Thymus (tissue), 11 donors: Measurements from ENCODE around the gene IHH. TPM values are rescaled to one million over a fixed set of nuclear protein-coding genes. Genes with fewer than 3 reads are reported as not detected.

Experiments used
- DNase-seq, 9 donors: peaks; one replicate each; pipeline ENCODE4 v3.0.0-alpha.2; 2013; ENCODE audit warnings: low spot score in 9 of 9, low read depth in 6 of 9, missing footprints in 1 of 9
- H3K27ac ChIP-seq, 2 donors: one replicate each; pipeline ENCODE4 v1.5.1; 2013; ENCODE audit warnings: control low read depth in 1 of 2, low read depth in 1 of 2, low read length in 1 of 2, mild to moderate bottlenecking in 1 of 2, moderate library complexity in 1 of 2
- H3K27me3 ChIP-seq, 2 donors: one replicate each; pipeline ENCODE4 v1.5.1; 2013; ENCODE audit warnings: low read length in 1 of 2; ENCODE audit not compliant: control insufficient read depth in 2 of 2, insufficient read depth in 1 of 2
- H3K36me3 ChIP-seq, 2 donors: one replicate each; pipeline ENCODE4 v1.5.1; 2013; ENCODE audit warnings: low read length in 1 of 2, mild to moderate bottlenecking in 1 of 2, moderate library complexity in 1 of 2; ENCODE audit not compliant: control insufficient read depth in 2 of 2, insufficient read depth in 2 of 2
- H3K4me1 ChIP-seq, 2 donors: one replicate each; pipeline ENCODE4 v1.5.1; 2013; ENCODE audit warnings: low read length in 2 of 2; ENCODE audit not compliant: control insufficient read depth in 2 of 2, insufficient read depth in 2 of 2
- H3K4me3 ChIP-seq, 2 donors: one replicate each; pipeline ENCODE4 v1.5.1; 2013; ENCODE audit warnings: low read length in 2 of 2, control low read depth in 1 of 2, mild to moderate bottlenecking in 1 of 2
- H3K9me3 ChIP-seq, 2 donors: one replicate each; pipeline ENCODE4 v1.5.1; 2013; ENCODE audit warnings: low read length in 1 of 2, mild to moderate bottlenecking in 1 of 2; ENCODE audit not compliant: control insufficient read depth in 2 of 2, insufficient read depth in 1 of 2
- WGBS: extraction: QIAGEN DNeasy Blood & Tissue Kit; methylation state at CpG from one replicate; pipeline ENCODE4 v1.1.7; 2013; 5-methylcytosine and 5-hydroxymethylcytosine counted together
- polyA plus RNA-seq: library from polyadenylated mRNA; stranded (reverse); fragments of 200-250 nt; gene quantifications from one replicate; pipeline ENCODE4 v1.2.3, GENCODE V29; 2013
- total RNA-seq: library from RNA; stranded (reverse); fragments of 120-200 nt; gene quantifications from one replicate; pipeline ENCODE4 v1.2.4, GENCODE V29; 2013
- donor health status: healthy.

The IHH gene
- total and polyA plus RNA-seq, 2 donors, result 0.05 to 0.18 TPM

DNA sequence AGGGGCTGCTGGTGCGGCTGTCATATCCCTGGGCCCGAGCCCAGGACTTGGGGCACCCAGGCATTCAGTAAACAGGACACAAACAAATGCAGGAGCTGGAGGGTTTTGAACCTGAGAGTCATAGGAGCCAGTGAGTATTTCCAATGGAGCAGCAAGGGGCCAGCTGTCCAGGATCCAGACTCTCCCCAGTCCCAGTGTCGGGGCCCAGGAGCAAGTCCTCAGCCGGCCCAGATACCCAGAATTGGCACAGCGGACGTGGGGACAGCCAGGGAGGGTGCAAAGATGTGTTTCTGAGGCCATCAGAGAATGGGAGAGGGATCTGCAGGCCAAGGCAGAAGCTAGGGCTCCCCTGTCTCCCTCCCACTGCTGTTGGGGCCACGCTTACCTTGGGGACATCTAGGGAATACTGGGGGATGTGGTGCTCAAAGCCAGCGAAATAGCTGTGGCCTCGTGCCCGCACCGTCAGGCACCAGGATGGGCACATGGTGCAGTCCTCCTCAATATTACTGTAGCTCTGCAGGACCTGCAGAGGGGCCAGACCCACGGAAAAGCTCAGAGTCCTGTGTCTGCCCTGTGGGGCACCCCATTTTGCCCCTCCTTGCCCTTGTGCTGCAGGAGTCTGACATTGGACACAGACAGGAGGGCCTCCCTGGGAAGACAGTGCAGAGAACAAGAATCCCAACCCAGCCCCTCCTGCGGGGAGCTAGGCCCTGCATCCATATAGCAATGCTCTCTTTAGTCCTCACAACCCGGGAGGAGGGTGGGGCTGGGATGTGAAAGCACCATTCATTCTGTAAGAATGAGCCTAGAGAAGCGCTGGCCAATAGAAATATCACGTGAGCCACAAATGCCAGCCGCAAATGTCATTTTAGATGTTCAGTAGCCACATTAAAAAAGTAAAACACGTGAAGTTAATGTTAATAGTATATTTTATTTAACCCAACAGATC lies 34.8 kb downstream of the IHH start:
- WGBS, result 91% methylated on average over 18 of the region's 18 CpGs
- no peaks in the 10 kb centered on the region for H3K36me3 ChIP-seq
- no peak overlapping the region for H3K27ac ChIP-seq
- DNase-seq, result no peak
- peaks cover 0 to 39% of the 10 kb centered on the region in 2 donors for H3K27me3 ChIP-seq
- H3K4me3 ChIP-seq, result no peak overlapping the region
- H3K9me3 ChIP-seq, result no peaks in the 10 kb centered on the region
- no peaks in the 10 kb centered on the region for H3K4me1 ChIP-seq

DNA sequence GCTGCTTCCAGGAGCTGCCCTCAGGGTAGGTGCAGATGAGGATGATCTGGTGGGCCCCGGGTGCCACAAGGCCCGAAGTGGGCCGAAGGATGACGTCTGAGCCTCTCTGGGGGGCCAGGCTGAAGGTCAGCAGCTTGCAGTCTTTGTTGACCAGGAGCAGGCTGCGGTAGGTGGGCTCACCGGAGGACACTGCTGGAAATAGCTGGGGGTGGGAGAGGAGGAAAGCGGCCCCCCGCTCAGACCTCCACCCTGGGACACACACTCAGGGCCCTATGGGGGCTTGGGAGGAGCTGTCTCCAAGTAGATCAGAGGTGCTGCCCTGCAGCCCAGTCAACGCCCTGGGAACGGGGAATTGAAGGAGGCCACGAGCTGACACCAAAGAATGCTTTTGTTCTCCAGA lies 36.7 kb downstream of the IHH start:
- H3K27me3 ChIP-seq, result peaks cover 0 to 40% of the 10 kb centered on the region in 2 donors
- no peak for DNase-seq
- H3K4me3 ChIP-seq, result no peak overlapping the region
- no peaks in the 10 kb centered on the region for H3K9me3 ChIP-seq
- 92% methylated on average over 11 of the region's 11 CpGs for WGBS
- H3K36me3 ChIP-seq, result no peaks in the 10 kb centered on the region
- H3K4me1 ChIP-seq, result no peaks in the 10 kb centered on the region
- H3K27ac ChIP-seq, result no peak overlapping the region

DNA sequence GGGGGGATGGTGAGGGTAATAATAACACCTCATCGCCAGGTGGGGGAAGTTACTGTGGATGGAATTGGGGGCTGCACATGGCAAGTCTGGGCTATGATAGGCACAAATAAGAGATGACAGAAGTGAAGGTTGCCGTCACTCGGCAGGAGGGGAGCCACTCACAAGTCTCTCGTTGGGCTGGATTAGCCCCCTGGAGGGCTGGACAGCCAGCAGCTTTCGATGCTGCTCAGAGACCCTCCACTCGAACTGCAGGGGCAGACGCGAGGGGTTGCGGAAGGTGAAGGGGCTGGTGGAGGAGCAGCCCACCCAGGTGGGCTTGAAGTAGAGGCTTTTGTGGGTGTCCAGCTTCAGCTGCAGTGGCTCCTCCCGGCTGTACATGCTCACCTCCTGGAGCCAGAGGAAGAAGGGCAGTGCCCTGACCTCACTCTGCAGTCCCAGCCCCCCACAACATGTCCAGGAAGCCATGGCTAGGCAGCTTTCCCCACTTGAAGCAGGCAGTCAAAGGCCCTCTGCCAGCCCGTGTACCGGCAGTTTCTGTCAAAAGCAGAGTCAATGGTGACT lies 37.6 kb downstream of the IHH start:
- H3K4me1 ChIP-seq, result no peaks in the 10 kb centered on the region
- no peaks in the 10 kb centered on the region for H3K36me3 ChIP-seq
- H3K4me3 ChIP-seq, result no peak overlapping the region
- H3K27ac ChIP-seq, result no peak overlapping the region
- 87% methylated on average over 12 of the region's 12 CpGs for WGBS
- H3K27me3 ChIP-seq, result peaks cover 0 to 44% of the 10 kb centered on the region in 2 donors
- DNase-seq, result no peak
- H3K9me3 ChIP-seq, result no peaks in the 10 kb centered on the region

DNA sequence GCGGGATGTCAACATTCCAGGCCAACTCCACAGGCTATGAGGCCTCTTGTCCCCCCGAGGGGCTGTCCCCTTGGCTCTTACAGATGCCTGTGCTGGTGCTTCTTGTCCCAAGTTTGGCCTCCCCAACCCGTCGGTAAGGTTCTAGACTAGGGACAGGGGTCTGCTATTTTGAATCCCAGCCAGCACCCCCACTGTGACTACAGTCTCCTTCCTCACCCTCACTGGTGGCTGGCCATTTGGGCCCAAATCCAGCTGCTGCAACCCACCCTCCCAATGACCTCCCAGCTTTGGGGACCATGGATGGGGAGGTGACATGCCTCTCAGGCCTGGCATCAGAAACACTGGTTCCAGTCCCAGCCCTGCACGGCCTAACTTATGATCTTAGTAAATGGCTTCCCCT lies 38.1 kb downstream of the IHH start:
- Histone ChIP-seq H3K36me3 (no peaks in the 10 kb centered on the region), H3K27me3 (peaks cover 0 to 48% of the 10 kb centered on the region in 2 donors), H3K27ac (no peak overlapping the region), H3K4me3 (no peak overlapping the region), H3K9me3 (peaks cover 0 to under 1% of the 10 kb centered on the region in 2 donors), H3K4me1 (no peaks in the 10 kb centered on the region)
- DNase-seq, result no peak
- WGBS, result 91% methylated on average over 5 of the region's 5 CpGs

DNA sequence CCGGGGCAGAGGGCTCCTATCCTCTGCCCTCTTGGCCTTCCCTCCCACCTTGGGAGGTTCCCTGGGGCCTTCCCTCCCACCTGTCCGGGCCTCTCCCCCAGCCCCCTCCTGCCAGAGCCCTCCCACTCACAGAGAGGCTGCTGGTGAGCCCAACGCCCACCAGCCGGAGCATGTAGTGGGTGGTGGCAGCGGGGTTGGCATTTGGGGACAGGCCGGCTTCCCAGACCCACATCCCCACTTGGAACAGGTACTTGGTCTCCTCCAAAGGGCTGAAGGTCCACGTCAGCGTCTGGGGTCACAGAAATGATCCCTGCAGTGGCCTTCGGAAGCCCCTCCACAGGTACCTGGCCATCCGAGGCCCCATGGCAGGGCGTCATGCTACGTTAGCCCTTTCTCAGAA lies 38.7 kb downstream of the IHH start:
- no peak for DNase-seq
- Histone ChIP-seq H3K4me1 (no peaks in the 10 kb centered on the region), H3K4me3 (no peak overlapping the region), H3K9me3 (peaks cover 0 to 1% of the 10 kb centered on the region in 2 donors), H3K36me3 (no peaks in the 10 kb centered on the region), H3K27me3 (peaks cover 0 to 50% of the 10 kb centered on the region in 2 donors), H3K27ac (no peak overlapping the region)
- WGBS, result 92% methylated on average over 12 of the region's 12 CpGs

DNA sequence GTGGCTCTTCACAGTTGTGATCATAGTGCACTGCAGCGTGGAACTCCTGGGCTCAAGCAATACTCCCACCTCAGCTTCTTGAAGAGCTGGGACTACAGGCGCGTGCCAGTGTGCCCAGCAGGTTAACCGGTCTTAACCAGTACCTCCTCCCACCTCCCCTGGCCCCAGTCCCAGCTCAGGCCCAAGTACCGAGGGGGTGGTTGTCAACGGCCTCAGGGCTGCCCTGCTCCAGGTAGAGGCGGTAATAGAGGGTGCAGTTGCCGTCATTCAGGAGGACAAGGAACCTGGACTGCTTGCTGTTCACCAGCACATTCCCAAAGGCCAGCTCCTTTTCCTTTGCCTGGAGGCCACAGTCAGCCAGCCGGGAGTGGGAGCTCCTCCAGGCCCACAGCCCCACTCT lies 39.1 kb downstream of the IHH start:
- H3K4me3 ChIP-seq, result no peak overlapping the region
- WGBS, result 91% methylated on average over 9 of the region's 9 CpGs
- peaks cover 0 to 47% of the 10 kb centered on the region in 2 donors for H3K27me3 ChIP-seq
- no peaks in the 10 kb centered on the region for H3K4me1 ChIP-seq
- H3K36me3 ChIP-seq, result no peaks in the 10 kb centered on the region
- no peak for DNase-seq
- H3K27ac ChIP-seq, result no peak overlapping the region
- H3K9me3 ChIP-seq, result peaks cover 0 to 1% of the 10 kb centered on the region in 2 donors

DNA sequence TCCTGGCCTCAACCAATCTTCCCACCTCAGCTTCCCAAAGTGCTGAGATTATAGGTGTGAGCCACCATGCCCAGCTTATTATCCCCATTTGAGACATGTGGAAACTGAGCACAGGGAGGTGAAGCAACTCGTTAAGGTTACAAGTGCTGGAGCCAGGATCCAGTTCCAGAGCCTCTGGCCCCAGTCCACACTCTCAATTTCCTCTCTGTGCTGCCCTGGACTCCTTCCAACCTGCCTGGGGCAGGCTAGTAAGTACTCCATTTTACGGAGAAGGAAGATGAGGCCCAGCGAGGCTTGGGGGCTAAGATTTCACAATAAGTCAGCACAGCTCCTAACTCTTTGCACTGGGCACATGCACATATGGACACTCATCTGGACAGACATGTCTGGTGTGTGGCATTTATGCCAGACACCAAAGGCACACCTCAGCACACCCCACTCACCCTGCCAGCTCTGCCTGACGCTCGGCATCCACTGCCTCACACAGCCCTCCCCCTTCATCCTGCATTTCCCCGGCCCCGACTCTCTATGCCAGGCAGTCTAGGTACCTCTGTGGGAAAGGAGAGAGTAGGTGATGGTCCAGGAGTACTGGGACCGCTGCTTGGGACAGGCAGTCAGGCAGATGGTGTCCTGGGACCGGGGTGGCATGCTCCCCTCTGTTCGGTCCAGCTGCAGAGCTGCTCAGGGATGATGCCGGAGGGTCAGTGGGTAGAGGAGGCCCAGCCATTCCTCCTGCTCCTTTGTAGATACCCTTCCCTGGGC lies 39.9 kb downstream of the IHH start:
- Histone ChIP-seq H3K27ac (no peak overlapping the region), H3K9me3 (peaks cover 0 to 1% of the 10 kb centered on the region in 2 donors), H3K4me3 (no peak overlapping the region), H3K27me3 (peaks cover 0 to 45% of the 10 kb centered on the region in 2 donors), H3K36me3 (no peaks in the 10 kb centered on the region), H3K4me1 (no peaks in the 10 kb centered on the region)
- 90% methylated on average over 11 of the region's 11 CpGs for WGBS
- DNase-seq, result no peak

DNA sequence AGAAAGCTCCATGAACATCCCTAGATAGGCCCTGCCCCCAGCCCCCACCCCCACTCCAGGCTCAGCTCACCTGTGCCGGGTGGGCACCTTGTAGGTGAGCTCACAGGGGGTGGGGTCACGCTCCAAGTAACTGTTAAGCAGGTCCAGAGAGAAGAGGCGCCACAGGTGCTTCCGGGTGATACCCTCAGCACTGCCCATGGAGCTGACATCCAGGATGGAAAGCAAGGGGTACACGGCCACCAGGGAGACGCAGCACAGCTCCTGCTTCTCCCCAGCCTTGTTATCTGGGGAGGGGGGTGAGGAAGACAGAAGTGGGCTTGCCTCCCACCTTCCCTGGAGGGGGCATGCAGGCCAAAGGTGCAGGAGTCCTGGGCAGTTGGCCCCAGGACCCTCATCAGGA lies 41.3 kb downstream of the IHH start:
- DNase-seq, result no peak
- no peak overlapping the region for H3K27ac ChIP-seq
- peaks cover 0 to 1% of the 10 kb centered on the region in 2 donors for H3K9me3 ChIP-seq
- no peak overlapping the region for H3K4me3 ChIP-seq
- 90% methylated on average over 6 of the region's 6 CpGs for WGBS
- no peaks in the 10 kb centered on the region for H3K36me3 ChIP-seq
- peaks cover 0 to 39% of the 10 kb centered on the region in 2 donors for H3K27me3 ChIP-seq
- H3K4me1 ChIP-seq, result no peaks in the 10 kb centered on the region

DNA sequence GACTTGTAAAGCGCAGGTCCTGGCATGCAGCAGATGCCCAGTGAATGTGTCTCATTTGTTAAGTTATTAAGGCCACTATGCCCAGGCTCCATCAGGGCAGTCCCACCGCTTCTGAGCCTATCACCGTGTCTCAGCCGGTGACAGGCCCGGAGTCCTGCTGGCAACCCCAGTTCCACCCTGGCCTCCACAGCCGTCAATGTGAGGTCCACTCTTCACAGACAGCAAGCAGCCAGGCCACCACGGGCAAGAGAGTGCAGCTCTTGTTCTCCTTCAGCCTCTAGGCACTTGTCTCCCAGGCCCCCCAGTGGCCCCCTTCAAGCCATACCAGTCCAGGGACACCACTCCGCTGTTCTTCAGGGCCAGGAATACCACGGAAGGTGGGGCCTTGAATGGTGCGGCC lies 42.0 kb downstream of the IHH start:
- no peaks in the 10 kb centered on the region for H3K4me1 ChIP-seq
- DNase-seq, result no peak

More for the DNA sequence above, 42.0 kb downstream of the IHH start:
- no peak overlapping the region for H3K4me3 ChIP-seq
- no peak overlapping the region for H3K27ac ChIP-seq
- 94% methylated on average over 10 of the region's 10 CpGs for WGBS
- H3K27me3 ChIP-seq, result peaks cover 0 to 42% of the 10 kb centered on the region in 2 donors
- H3K36me3 ChIP-seq, result no peaks in the 10 kb centered on the region
- H3K9me3 ChIP-seq, result peaks cover 0 to 1% of the 10 kb centered on the region in 2 donors
